Measurements from ENCODE around the gene ZNF792. TPM values are rescaled to one million over a fixed set of nuclear protein-coding genes. Genes with fewer than 3 reads are reported as not detected.

The ZNF792 gene
- total and polyA plus RNA-seq, 2 of the 4 experiments (the other 2 are of a cell fraction), result 1.5 to 4.8 TPM

DNA sequence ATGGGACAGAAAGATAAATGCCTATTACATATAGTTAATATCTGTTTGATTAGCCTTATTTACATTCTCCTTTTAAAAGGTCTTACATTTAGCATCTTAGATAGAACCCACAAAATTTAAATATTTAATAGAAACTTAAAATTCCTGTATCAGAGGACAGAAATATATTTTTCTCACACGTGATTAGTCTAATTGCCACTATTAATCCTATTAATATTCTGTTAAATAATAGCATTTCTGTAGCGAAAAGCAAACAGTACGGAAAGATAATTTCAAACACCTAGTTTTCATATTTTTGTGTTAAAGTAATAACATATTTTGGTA lies 37.7 kb downstream of the ZNF792 start:
- TF ChIP-seq USF2 (IDR thresholded peaks at IDR 0.05; ENCODE audit: low read depth, low read length), result no peak
- TF ChIP-seq MAZ (IDR thresholded peaks at IDR 0.05; ENCODE audit: borderline replicate concordance, low read depth, low read length), result no peak
- no peak for TF ChIP-seq CHD1 (IDR thresholded peaks at IDR 0.05; ENCODE audit: low read depth, low read length)
- TF ChIP-seq RCOR1 (IDR thresholded peaks at IDR 0.05; ENCODE audit: insufficient replicate concordance, low read length), result no peak
- TF ChIP-seq MAFK (IDR thresholded peaks at IDR 0.05; ENCODE audit: low read depth, low read length), result no peak
- TF ChIP-seq CTCF (conservative IDR thresholded peaks at IDR 0.05; ENCODE audit: low read depth, low read length), result no peak
- no peak for TF ChIP-seq BHLHE40 (IDR thresholded peaks at IDR 0.05; ENCODE audit: low read depth, low read length)
- TF ChIP-seq RFX5 (IDR thresholded peaks at IDR 0.05; ENCODE audit: low read depth, low read length), result no peak
- TF ChIP-seq MXI1 (IDR thresholded peaks at IDR 0.05; ENCODE audit: borderline replicate concordance, low read depth, low read length), result no peak
- intact Hi-C loops (cut with micrococcal nuclease), result loop anchor here (5.0 kb wide), 2 partner anchors 64 to 154 kb away; partner anchors contain the start of gene ZNF599

More for the DNA sequence above, 37.7 kb downstream of the ZNF792 start:
- Histone ChIP-seq H2AFZ (replicated peaks; ENCODE audit: low read length, poor library complexity) (peak overlapping the region; percentile 97), H3K9me1 (ENCODE audit: insufficient read depth, low read length) (no peaks in the 10 kb centered on the region), H3K36me3 (ENCODE audit: control insufficient read depth, insufficient read depth, low read length) (no peaks in the 10 kb centered on the region), H3K23ac (ENCODE audit: low read depth, low read length) (no peak overlapping the region), H3K27me3 (ENCODE audit: control insufficient read depth, insufficient read depth, low read length) (no peaks in the 10 kb centered on the region), H3K4ac (ENCODE audit: low read depth, low read length) (no peak overlapping the region), H3K4me1 (ENCODE audit: control insufficient read depth, insufficient read depth, low read length) (no peaks in the 10 kb centered on the region), H3K56ac (ENCODE audit: extremely low read depth, insufficient read depth, low read length) (no peak overlapping the region), H4K91ac (ENCODE audit: insufficient read depth, low read depth, low read length) (no peak overlapping the region), H3K27ac (ENCODE audit: insufficient read depth, low read length) (no peak overlapping the region), H2AK5ac (ENCODE audit: low read depth, low read length) (no peak overlapping the region), H3K79me1 (ENCODE audit: low read depth in 1 of 2, low read length in 2 of 2) (peaks cover 0 to 3% of the 10 kb centered on the region in 2 experiments; a peak in 2 of 4 replicates), H2AK9ac (replicated peaks; ENCODE audit: low read depth, low read length, poor library complexity) (no peak overlapping the region), H3K14ac (replicated peaks; ENCODE audit: low read depth, low read length) (no peak overlapping the region), H3K9ac (ENCODE audit: low read depth, low read length) (peak overlapping the region; percentile 60; the same call in 1 of the 2 replicates), H2BK120ac (ENCODE audit: low read depth, low read length) (no peak overlapping the region), H4K8ac (ENCODE audit: low read depth in 2 of 2, low read length in 2 of 2) (peak overlapping the region; percentile 88), H4K5ac (ENCODE audit: low read depth, low read length) (no peak overlapping the region; the same call in 1 of the 2 replicates), H3K4me3 (ENCODE audit: insufficient read depth, low read depth, low read length) (no peak overlapping the region; the same call in 1 of the 2 replicates), H2BK15ac (ENCODE audit: low read depth, low read length) (no peak overlapping the region), H2BK20ac (ENCODE audit: low read depth, low read length) (no peak overlapping the region), H3K4me2 (ENCODE audit: low read depth, low read length) (peak overlapping the region; percentile 77), H2BK5ac (ENCODE audit: low read depth, low read length, poor library complexity, severe bottlenecking) (no peak overlapping the region), H3K18ac (ENCODE audit: low read depth, low read length) (no peak overlapping the region), H3K9me3 (ENCODE audit: control insufficient read depth, insufficient read depth, low read length) (no peaks in the 10 kb centered on the region), H4K20me1 (ENCODE audit: insufficient read depth, low read length) (no peaks in the 10 kb centered on the region)
- no CpG with 5 or more reads among the region's 3 CpGs for WGBS, 2 experiments (ENCODE audit: extremely low coverage in 2 of 2, insufficient read length in 1 of 2)
- ATAC-seq (ENCODE audit: low read depth), result no peak
- CTCF ChIA-PET, result interaction anchor here (1.2 kb wide), 1 partner anchor 24 kb away, joined by 4 read pairs; no protein-coding TSS in a partner anchor
- POLR2A ChIA-PET (ENCODE audit: unreplicated experiment), result no interaction called here
- DNase-seq, result no peak
- dilution Hi-C loops (cut with HindIII; ENCODE audit: low sequenced_read_pairs, unreplicated experiment), result no loop called here
- in situ Hi-C loops (cut with MboI; ENCODE audit: low sequenced_read_pairs), result no loop called here
- BruUV-seq (replicated peaks), result no TSS peak

All from IMR-90 (cell line).